ENCODE measurements around the gene RDH14. TPM values are rescaled to one million over a fixed set of nuclear protein-coding genes. Genes with fewer than 3 reads are reported as not detected.

Gene RDH14, protein sequence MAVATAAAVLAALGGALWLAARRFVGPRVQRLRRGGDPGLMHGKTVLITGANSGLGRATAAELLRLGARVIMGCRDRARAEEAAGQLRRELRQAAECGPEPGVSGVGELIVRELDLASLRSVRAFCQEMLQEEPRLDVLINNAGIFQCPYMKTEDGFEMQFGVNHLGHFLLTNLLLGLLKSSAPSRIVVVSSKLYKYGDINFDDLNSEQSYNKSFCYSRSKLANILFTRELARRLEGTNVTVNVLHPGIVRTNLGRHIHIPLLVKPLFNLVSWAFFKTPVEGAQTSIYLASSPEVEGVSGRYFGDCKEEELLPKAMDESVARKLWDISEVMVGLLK
- total RNA-seq (10 to 100 TPM; 30.7 to 37.2 TPM), polyA plus RNA-seq (ENCODE audit: insufficient read depth, low read depth, low replicate concordance) (40.1 TPM)
- long read RNA-seq, donor 1, transcript RDH14-201 (2 exons, 1,587 nt) = major isoform, 22 of 22 reads
- long read RNA-seq, donor 1, partial matches to known transcripts = 0 of 22 reads
- long read RNA-seq, donor 1, other reads (novel, unspliced or antisense) = 0 of 22 reads
- long read RNA-seq, donor 2, transcript RDH14-201 (2 exons, 1,587 nt) = major isoform, 12 of 12 reads
- long read RNA-seq, donor 2, partial matches to known transcripts = 0 of 12 reads
- long read RNA-seq, donor 2, other reads (novel, unspliced or antisense) = 0 of 12 reads

DNA sequence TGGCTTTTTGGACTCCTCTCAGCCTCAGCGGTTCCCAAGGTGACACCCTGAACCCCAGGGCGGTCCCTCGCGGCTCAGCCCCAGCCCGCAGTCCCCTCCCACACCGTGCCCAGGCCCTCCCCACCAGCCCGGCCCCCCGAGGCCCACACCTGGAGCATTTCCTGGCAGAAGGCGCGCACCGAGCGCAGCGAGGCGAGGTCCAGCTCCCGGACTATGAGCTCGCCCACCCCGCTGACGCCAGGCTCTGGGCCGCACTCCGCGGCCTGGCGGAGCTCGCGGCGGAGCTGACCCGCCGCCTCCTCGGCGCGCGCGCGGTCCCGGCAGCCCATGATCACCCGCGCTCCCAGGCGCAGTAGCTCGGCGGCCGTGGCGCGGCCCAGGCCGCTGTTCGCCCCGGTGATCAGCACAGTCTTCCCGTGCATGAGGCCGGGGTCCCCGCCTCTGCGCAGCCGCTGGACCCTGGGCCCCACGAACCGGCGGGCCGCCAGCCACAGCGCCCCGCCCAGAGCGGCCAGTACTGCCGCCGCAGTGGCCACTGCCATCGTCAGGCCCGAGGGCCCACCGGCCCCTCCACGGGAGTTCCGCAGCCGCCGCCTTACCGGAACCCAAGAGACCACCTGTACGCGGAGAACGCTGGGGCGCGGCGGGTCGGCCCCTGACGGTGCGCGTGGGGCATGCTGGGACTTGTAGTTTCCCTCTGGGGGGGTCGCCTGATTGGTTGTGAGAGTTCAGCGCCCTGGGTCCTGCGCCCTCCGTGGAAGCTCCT lies at the start of gene RDH14:
RDH14 (minus strand) TSS at position 623 of the 766 bp plus-strand sequence; CDS start at position 542, 81 bp downstream.
- peak within 1 kb of the TSS; percentile 96 to 97 for H3K27ac ChIP-seq
- H3K4me1 ChIP-seq = peaks cover 22% of the 10 kb centered on the region
- DNase-seq = peak; percentile 97
- no peaks in the 10 kb centered on the region for H3K36me3 ChIP-seq (ENCODE audit: low read depth, missing control alignments)
- H3K9me3 ChIP-seq = no peaks in the 10 kb centered on the region
- WGBS, 2 donors = 1 to 3% methylated on average over 7 to 51 of the region's 81 CpGs
- intact Hi-C loops (cut with DNase I; ENCODE audit: low total_unique reads) = no loop called here
- no peak for TF ChIP-seq POLR2A (IDR thresholded peaks at IDR 0.05)
- TF ChIP-seq, protein P1, sequence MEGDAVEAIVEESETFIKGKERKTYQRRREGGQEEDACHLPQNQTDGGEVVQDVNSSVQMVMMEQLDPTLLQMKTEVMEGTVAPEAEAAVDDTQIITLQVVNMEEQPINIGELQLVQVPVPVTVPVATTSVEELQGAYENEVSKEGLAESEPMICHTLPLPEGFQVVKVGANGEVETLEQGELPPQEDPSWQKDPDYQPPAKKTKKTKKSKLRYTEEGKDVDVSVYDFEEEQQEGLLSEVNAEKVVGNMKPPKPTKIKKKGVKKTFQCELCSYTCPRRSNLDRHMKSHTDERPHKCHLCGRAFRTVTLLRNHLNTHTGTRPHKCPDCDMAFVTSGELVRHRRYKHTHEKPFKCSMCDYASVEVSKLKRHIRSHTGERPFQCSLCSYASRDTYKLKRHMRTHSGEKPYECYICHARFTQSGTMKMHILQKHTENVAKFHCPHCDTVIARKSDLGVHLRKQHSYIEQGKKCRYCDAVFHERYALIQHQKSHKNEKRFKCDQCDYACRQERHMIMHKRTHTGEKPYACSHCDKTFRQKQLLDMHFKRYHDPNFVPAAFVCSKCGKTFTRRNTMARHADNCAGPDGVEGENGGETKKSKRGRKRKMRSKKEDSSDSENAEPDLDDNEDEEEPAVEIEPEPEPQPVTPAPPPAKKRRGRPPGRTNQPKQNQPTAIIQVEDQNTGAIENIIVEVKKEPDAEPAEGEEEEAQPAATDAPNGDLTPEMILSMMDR (IDR thresholded peaks at IDR 0.05) = peak in 2 of 3 experiments; percentile 7 to 17
- H3K4me3 ChIP-seq = peak within 1 kb of the TSS; percentile 89 to 96
- H3K27me3 ChIP-seq = no peaks in the 10 kb centered on the region

DNA sequence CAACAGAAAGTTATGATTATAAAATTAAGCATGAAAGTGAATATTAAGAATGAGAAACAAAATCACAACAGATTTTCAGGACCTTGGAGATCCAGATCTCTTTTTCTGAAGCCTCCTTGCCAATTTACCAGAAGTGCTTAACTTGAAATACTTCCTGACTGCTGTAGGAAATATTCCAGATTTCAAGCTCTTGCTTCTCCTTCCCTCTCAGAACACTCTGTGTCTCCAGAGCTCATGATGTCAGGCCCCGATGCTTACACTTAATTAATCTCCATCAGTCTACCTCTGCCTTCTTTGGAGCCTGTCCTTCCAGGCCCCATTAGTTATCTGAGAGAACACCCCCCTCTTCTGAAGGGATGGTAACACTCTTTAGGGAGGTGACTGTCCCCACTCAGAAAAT lies 49.6 kb upstream of the RDH14 start:
- DNase-seq = no peak
- H3K27ac ChIP-seq = no peak overlapping the region
- no peaks in the 10 kb centered on the region for H3K9me3 ChIP-seq

DNA sequence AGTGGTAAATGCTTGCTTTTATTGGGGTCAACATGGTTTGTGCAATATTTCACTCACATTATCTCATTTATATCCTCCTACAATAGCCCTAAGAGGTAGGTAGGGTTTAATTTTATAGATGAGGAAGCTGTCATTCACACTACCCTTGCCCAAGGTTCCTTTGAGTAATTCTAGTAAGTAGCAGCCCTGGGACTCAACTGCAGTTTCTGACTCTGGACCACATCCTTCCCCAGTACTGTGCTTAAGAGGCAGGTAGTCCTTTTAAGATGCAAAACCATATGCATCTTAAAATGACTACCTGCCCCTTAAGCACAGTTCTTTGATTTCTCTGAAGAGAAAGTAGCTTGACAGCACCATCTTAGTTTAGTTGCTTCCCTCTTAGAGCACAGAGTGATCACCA lies 44.7 kb upstream of the RDH14 start:
- Histone ChIP-seq H3K36me3 (ENCODE audit: low read depth, missing control alignments) (no peaks in the 10 kb centered on the region), H3K4me3 (no peak overlapping the region), H3K9me3 (no peaks in the 10 kb centered on the region), H3K27ac (no peak overlapping the region), H3K4me1 (no peaks in the 10 kb centered on the region), H3K27me3 (no peaks in the 10 kb centered on the region)
- TF ChIP-seq POLR2A (IDR thresholded peaks at IDR 0.05) = no peak
- TF ChIP-seq, protein P1 (IDR thresholded peaks at IDR 0.05) = no peak
- intact Hi-C loops (cut with DNase I; ENCODE audit: low total_unique reads) = no loop called here
- no peak for DNase-seq

More for the DNA sequence above, 49.6 kb upstream of the RDH14 start:
- intact Hi-C loops (cut with DNase I; ENCODE audit: low total_unique reads) = no loop called here
- H3K27me3 ChIP-seq = no peaks in the 10 kb centered on the region
- no peaks in the 10 kb centered on the region for H3K4me1 ChIP-seq
- H3K36me3 ChIP-seq (ENCODE audit: low read depth, missing control alignments) = no peaks in the 10 kb centered on the region
- no peak overlapping the region for H3K4me3 ChIP-seq
- TF ChIP-seq, protein P1 (IDR thresholded peaks at IDR 0.05) = no peak
- TF ChIP-seq POLR2A (IDR thresholded peaks at IDR 0.05) = no peak
- WGBS, 2 donors = 44 to 59% methylated on average over 1 of the region's 1 CpG

DNA sequence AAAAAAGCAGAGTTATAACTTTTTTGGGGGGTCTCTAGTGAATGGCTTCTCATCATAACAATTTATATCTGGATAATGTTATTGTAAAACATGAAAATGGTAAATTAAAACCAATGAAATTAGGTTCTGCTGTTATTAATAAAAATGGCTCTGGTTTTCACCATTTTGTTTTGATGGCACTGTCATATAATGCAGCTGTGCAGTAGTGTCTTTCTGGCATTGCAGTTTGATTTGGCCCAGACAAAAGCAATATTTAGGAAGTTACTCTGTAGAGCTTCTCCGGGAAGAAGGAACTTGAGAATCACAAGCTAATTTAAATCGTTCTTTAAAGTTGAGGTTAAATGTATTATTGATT lies 44.1 kb upstream of the RDH14 start:
- Histone ChIP-seq H3K27me3 (no peaks in the 10 kb centered on the region), H3K4me3 (no peak overlapping the region), H3K36me3 (ENCODE audit: low read depth, missing control alignments) (no peaks in the 10 kb centered on the region), H3K4me1 (peaks cover 4% of the 10 kb centered on the region), H3K9me3 (no peaks in the 10 kb centered on the region), H3K27ac (no peak overlapping the region)
- DNase-seq = no peak
- intact Hi-C loops (cut with DNase I; ENCODE audit: low total_unique reads) = no loop called here
- 72 to 74% methylated on average over 2 of the region's 2 CpGs for WGBS, 2 donors
- TF ChIP-seq POLR2A (IDR thresholded peaks at IDR 0.05) = no peak
- TF ChIP-seq, protein P1 (IDR thresholded peaks at IDR 0.05) = no peak

All from testis (tissue), 5 donors.